ENCODE measurements around the gene UGT1A5. TPM values are rescaled to one million over a fixed set of nuclear protein-coding genes. Genes with fewer than 3 reads are reported as not detected.

The UGT1A5 gene
- total RNA-seq (2021) (not detected in 2 replicates), Bru-seq, nascent RNA (not detected), BruChase-seq, experiment 1, labeled RNA remaining after a 2-hour chase (not detected), BruChase-seq, experiment 2, labeled RNA remaining after a 6-hour chase (percentile 30 among the genes with signal in this experiment)
- long read RNA-seq: 0 reads

DNA sequence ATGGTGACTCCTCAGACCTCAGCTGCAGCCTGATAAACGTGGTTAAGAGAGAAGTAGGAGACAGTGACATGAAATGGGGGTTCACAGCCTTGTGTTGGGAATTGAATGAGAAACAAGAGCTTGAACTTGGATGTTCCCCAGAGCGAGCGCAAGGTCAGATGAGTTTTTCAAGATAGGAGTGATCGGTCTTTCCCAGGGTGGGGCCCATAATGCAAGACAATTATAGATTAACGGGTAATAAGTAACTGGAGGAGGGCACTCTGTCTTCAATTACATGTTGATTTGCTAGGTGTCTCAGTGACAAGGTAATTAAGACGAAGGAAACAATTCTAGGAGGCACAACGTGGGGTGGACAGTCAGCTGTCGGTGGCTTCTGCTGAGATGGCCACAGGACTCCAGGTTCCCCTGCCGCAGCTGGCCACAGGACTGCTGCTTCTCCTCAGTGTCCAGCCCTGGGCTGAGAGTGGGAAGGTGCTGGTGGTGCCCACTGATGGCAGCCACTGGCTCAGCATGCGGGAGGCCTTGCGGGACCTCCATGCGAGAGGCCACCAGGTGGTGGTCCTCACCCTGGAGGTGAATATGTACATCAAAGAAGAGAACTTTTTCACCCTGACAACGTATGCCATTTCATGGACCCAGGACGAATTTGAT, at the start of gene UGT1A5:
Gene UGT1A5 (plus strand): TSS at position 297 of the 651 bp plus-strand sequence. CDS start 85 bp downstream, at position 382.
- POLR2A ChIA-PET (ENCODE audit: low non-redundant PET): no interaction called here
- no TSS peak for BruUV-seq (replicated peaks)
- H3K36me3 ChIP-seq (ENCODE audit: insufficient read depth, low read length, poor library complexity, severe bottlenecking): no peaks in the 10 kb centered on the region
- peaks cover 16% of the 10 kb centered on the region for H3K4me1 ChIP-seq (ENCODE audit: insufficient read depth, low read length, poor library complexity, severe bottlenecking)
- H3K27me3 ChIP-seq (replicated peaks; ENCODE audit: insufficient read depth, low read depth, low read length, poor library complexity): no peaks in the 10 kb centered on the region
- DNase-seq (ENCODE audit: low spot score): no peak
- H3K27ac ChIP-seq (ENCODE audit: low read depth, low read length, poor library complexity, severe bottlenecking): no peak within 1 kb of the TSS
- CTCF ChIA-PET: interaction anchor here (1.1 kb wide), 1 partner anchor 264 kb away, joined by 4 read pairs; no protein-coding TSS in a partner anchor
- H3K4me3 ChIP-seq (ENCODE audit: low read depth, low read length, poor library complexity, severe bottlenecking): no peak within 1 kb of the TSS
- TF ChIP-seq, protein P1, sequence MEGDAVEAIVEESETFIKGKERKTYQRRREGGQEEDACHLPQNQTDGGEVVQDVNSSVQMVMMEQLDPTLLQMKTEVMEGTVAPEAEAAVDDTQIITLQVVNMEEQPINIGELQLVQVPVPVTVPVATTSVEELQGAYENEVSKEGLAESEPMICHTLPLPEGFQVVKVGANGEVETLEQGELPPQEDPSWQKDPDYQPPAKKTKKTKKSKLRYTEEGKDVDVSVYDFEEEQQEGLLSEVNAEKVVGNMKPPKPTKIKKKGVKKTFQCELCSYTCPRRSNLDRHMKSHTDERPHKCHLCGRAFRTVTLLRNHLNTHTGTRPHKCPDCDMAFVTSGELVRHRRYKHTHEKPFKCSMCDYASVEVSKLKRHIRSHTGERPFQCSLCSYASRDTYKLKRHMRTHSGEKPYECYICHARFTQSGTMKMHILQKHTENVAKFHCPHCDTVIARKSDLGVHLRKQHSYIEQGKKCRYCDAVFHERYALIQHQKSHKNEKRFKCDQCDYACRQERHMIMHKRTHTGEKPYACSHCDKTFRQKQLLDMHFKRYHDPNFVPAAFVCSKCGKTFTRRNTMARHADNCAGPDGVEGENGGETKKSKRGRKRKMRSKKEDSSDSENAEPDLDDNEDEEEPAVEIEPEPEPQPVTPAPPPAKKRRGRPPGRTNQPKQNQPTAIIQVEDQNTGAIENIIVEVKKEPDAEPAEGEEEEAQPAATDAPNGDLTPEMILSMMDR (conservative IDR thresholded peaks at IDR 0.05; ENCODE audit: low read depth, low read length): no peak
- TF ChIP-seq EZH2 (IDR thresholded peaks at IDR 0.05; ENCODE audit: borderline replicate concordance, low read depth, low read length, poor library complexity, severe bottlenecking): no peak
- intact Hi-C loops (cut with micrococcal nuclease; ENCODE audit: unreplicated experiment): no loop called here
- no peaks in the 10 kb centered on the region for H3K9me3 ChIP-seq (ENCODE audit: low read depth, low read length, poor library complexity, severe bottlenecking)

DNA sequence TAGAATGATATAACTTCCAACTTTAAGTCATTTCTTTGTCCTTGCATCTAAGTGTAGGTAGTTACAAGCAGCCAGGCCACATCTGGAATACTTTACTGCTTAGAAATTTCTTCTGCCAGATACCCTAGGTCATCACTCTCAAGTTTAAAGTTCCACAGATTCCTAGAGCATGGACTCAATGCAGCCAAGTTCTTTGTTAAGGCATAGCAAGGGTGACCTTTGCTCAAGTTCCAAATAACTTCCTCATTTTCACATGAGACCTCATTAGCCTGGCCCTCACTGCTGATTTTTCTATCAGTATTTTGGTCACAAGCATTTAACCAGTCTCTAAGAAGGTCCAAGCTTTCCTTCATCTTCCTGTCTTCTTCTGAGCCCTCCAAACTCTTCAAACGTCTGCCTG, 48.8 kb upstream of the UGT1A5 start:
- Histone ChIP-seq H3K36me3 (ENCODE audit: insufficient read depth, low read length, poor library complexity, severe bottlenecking) (no peaks in the 10 kb centered on the region), H3K27me3 (replicated peaks; ENCODE audit: insufficient read depth, low read depth, low read length, poor library complexity) (no peaks in the 10 kb centered on the region), H3K27ac (ENCODE audit: low read depth, low read length, poor library complexity, severe bottlenecking) (no peak overlapping the region), H3K9me3 (ENCODE audit: low read depth, low read length, poor library complexity, severe bottlenecking) (no peaks in the 10 kb centered on the region), H3K4me1 (ENCODE audit: insufficient read depth, low read length, poor library complexity, severe bottlenecking) (no peaks in the 10 kb centered on the region), H3K4me3 (ENCODE audit: low read depth, low read length, poor library complexity, severe bottlenecking) (no peak overlapping the region)
- TF ChIP-seq EZH2 (IDR thresholded peaks at IDR 0.05; ENCODE audit: borderline replicate concordance, low read depth, low read length, poor library complexity, severe bottlenecking): no peak
- TF ChIP-seq, protein P1 (conservative IDR thresholded peaks at IDR 0.05; ENCODE audit: low read depth, low read length): no peak
- ChIA-PET POLR2A (ENCODE audit: low non-redundant PET) (no interaction called here), CTCF (no interaction called here)
- no peak for DNase-seq (ENCODE audit: low spot score)
- intact Hi-C loops (cut with micrococcal nuclease; ENCODE audit: unreplicated experiment): no loop called here
- BruUV-seq (replicated peaks): no TSS peak

DNA sequence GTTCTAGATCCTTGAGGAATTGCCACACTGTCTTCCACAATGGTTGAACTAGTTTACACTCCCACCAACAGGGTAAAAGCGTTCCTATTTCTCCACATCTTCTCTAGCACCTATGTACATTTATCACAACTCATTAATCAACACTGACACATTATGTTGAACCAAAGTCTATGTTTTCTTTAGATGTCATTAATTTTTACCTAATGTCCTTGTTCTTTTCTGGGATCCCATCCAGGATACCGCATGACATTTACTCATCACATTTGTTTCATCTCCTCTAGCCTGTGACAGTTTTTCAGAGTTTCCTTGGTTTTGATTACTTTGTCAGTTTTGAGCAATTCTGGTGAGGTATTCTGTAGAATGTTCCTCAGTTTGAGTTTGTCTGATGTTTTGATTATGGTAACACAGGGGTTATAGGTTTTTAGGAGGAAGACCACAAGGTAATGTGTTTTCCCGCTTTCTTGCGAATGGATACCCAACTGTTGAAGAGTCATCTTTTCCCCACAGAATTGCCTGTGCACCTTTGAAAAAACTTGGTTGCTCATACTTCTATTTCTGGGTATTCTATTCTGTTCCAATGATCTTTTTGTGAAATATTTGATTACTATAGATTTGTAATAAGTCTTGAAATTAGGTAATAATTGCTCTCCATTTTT, 44.0 kb upstream of the UGT1A5 start:
- H3K4me3 ChIP-seq (ENCODE audit: low read depth, low read length, poor library complexity, severe bottlenecking): no peak overlapping the region
- ChIA-PET CTCF (no interaction called here), POLR2A (ENCODE audit: low non-redundant PET) (no interaction called here)
- no peaks in the 10 kb centered on the region for H3K9me3 ChIP-seq (ENCODE audit: low read depth, low read length, poor library complexity, severe bottlenecking)
- BruUV-seq (replicated peaks): no TSS peak
- TF ChIP-seq, protein P1 (conservative IDR thresholded peaks at IDR 0.05; ENCODE audit: low read depth, low read length): no peak
- no peak for TF ChIP-seq EZH2 (IDR thresholded peaks at IDR 0.05; ENCODE audit: borderline replicate concordance, low read depth, low read length, poor library complexity, severe bottlenecking)
- no peak for DNase-seq (ENCODE audit: low spot score)
- H3K4me1 ChIP-seq (ENCODE audit: insufficient read depth, low read length, poor library complexity, severe bottlenecking): no peaks in the 10 kb centered on the region
- no peak overlapping the region for H3K27ac ChIP-seq (ENCODE audit: low read depth, low read length, poor library complexity, severe bottlenecking)
- H3K36me3 ChIP-seq (ENCODE audit: insufficient read depth, low read length, poor library complexity, severe bottlenecking): no peaks in the 10 kb centered on the region
- no peaks in the 10 kb centered on the region for H3K27me3 ChIP-seq (replicated peaks; ENCODE audit: insufficient read depth, low read depth, low read length, poor library complexity)
- intact Hi-C loops (cut with micrococcal nuclease; ENCODE audit: unreplicated experiment): no loop called here

All from A673 (cell line).